WERI-Rb-1 (cell line): ENCODE measurements around the gene GALNT18.
A peak's percentile ranks its signal among the peaks of the same experiment; 100 is the strongest.

Experiments used
- DNase-seq: peaks from one replicate; pipeline ENCODE4 v3.0.0-alpha.2; 2020
- H3K27ac ChIP-seq: fragments of 250-450 bp; sonication (Bioruptor Pico); 2 replicates; pipeline ENCODE4 v1.5.1; 2020; ENCODE audit warnings: mild to moderate bottlenecking, moderate library complexity
- H3K27me3 ChIP-seq: fragments of 250-450 bp; sonication (Bioruptor Pico); 2 replicates; pipeline ENCODE4 v1.5.1; 2021; ENCODE audit warnings: mild to moderate bottlenecking, low read depth, moderate library complexity; ENCODE audit not compliant: insufficient read depth, severe bottlenecking
- H3K36me3 ChIP-seq: fragments of 250-450 bp; sonication (Bioruptor Pico); 2 replicates; pipeline ENCODE4 v1.5.1; 2020; ENCODE audit warnings: mild to moderate bottlenecking, moderate library complexity
- H3K4me3 ChIP-seq: 2 replicates; pipeline ENCODE4 v1.5.1; 2011; ENCODE audit warnings: low read depth, mild to moderate bottlenecking, control low read depth, low read length
- H3K9me3 ChIP-seq: fragments of 250-450 bp; sonication (Bioruptor Pico); 2 replicates; pipeline ENCODE4 v1.5.1; 2021; ENCODE audit warnings: mild to moderate bottlenecking, moderate library complexity; ENCODE audit not compliant: severe bottlenecking
- TF ChIP-seq, protein P1 (sequence below): IDR thresholded peaks from 2 replicates; pipeline ENCODE4 v1.5.1; 2011; ENCODE audit warnings: low read depth, mild to moderate bottlenecking, control low read depth, inconsistent platforms, low read length

GALNT18 gene

DNA sequence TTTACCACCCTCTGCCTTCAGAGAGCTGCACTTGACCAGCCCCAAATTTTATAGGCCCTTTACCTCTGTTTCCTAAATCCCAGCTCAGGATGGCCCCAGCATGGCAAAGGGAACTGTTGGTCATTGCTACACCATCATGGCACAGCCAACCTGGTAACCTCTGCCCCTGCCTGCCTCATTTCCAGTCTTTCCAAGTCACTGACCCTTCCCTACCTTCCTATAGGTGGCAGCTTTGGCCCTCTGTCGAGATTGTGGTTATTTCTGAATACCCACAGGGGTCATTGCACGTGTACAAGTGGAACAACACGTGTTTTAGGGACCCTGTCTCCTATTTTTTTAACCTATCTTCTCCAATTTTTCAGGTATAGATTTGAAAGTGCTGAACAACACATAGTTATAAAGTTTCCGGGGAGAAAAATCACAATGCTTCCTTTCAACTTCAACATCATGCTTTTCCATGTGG, 2.8 kb downstream of the GALNT18 start:
- Histone ChIP-seq H3K27me3 (peaks cover 22% of the 10 kb centered on the region), H3K36me3 (no peaks in the 10 kb centered on the region), H3K9me3 (no peaks in the 10 kb centered on the region), H3K27ac (no peak overlapping the region), H3K4me3 (no peak overlapping the region)
- DNase-seq = peak; percentile 33
- TF ChIP-seq, protein P1, sequence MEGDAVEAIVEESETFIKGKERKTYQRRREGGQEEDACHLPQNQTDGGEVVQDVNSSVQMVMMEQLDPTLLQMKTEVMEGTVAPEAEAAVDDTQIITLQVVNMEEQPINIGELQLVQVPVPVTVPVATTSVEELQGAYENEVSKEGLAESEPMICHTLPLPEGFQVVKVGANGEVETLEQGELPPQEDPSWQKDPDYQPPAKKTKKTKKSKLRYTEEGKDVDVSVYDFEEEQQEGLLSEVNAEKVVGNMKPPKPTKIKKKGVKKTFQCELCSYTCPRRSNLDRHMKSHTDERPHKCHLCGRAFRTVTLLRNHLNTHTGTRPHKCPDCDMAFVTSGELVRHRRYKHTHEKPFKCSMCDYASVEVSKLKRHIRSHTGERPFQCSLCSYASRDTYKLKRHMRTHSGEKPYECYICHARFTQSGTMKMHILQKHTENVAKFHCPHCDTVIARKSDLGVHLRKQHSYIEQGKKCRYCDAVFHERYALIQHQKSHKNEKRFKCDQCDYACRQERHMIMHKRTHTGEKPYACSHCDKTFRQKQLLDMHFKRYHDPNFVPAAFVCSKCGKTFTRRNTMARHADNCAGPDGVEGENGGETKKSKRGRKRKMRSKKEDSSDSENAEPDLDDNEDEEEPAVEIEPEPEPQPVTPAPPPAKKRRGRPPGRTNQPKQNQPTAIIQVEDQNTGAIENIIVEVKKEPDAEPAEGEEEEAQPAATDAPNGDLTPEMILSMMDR = peak; percentile 58

DNA sequence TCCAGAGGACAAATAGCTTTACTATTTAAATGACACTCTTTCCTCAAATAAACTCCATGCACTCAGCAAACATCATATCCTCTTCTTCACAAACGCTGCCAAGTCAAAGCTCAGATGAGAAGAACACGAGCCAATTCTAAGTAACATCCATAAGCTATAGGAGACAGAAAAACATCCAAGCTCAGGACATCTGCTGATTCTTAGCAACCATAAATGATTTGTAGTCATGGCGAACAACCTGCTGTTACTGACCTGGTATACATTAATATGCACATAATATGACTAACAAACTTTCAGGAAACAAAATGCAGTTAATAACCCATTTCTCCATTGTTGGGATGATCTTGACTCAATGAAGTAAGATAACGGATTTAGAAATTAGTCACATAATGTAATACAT, 6.7 kb downstream of the GALNT18 start:
- Histone ChIP-seq H3K9me3 (no peaks in the 10 kb centered on the region), H3K4me3 (no peak overlapping the region), H3K27ac (no peak overlapping the region), H3K27me3 (peaks cover 9% of the 10 kb centered on the region), H3K36me3 (no peaks in the 10 kb centered on the region)
- TF ChIP-seq, protein P1 = no peak
- DNase-seq = no peak

DNA sequence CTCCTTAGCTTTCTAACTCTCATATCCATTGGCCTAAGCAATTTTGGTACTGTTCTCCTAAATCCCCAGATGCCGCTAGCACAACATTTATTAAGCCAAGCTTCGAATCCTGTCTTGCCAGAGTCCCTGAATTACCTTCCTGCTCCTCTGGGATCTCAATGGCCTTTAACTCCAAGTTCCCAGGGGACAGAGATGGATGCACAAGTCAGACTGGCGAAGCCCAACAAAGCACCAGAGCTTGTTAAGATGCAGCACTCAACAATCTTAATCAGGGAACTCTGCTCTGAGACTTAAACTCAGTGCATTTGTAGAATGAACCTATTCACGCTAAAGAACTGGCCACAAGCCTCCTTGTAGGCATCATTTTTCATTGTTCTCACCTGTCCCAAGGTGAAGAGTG, 9.4 kb downstream of the GALNT18 start:
- no peaks in the 10 kb centered on the region for H3K9me3 ChIP-seq
- no peaks in the 10 kb centered on the region for H3K36me3 ChIP-seq
- no peaks in the 10 kb centered on the region for H3K27me3 ChIP-seq
- no peak overlapping the region for H3K4me3 ChIP-seq
- no peak overlapping the region for H3K27ac ChIP-seq
- no peak for DNase-seq
- TF ChIP-seq, protein P1 = no peak

DNA sequence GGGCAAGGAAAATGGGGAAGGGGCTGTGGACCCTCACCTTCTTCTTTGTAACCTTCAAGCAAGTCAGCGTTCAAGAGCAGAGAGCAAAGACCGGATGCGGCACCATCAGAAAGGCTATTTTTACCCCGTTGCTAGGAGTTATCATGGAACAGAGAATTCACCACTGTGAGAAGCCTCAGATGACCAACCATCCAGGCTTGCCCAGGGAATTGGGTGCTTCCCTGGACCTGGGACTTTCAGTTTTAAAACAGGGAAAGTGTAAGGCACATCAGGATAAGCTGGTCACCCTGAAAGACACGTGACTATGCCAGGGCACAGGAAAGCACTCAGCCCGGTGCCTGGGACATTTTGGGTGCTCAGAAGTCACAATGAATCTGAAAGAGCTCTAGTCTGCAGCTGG, 10.4 kb downstream of the GALNT18 start:
- Histone ChIP-seq H3K4me3 (no peak overlapping the region), H3K27me3 (no peaks in the 10 kb centered on the region), H3K27ac (no peak overlapping the region), H3K36me3 (no peaks in the 10 kb centered on the region), H3K9me3 (no peaks in the 10 kb centered on the region)
- TF ChIP-seq, protein P1 = no peak
- no peak for DNase-seq

DNA sequence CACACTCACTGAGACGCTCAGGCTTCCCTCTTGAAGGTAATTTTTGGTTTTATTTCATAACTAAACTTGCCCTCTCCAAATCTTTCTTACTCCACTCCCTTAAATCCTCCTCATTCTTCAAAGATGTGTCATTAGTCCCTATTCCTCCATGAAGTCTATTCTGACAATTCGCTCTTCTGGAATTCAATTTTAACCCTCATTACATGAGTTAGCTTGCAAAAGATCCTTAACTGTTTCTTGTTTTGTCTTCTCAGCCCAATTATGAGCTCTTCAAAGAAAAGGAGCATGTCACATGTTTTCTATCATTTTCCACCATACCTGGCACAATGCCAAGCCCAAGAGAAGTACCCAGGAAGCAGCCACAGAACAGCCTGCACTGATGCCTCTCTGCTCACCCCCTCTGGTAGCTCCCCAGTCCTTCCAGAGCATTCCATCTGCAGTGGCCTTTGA, 13.0 kb downstream of the GALNT18 start:
- Histone ChIP-seq H3K36me3 (no peaks in the 10 kb centered on the region), H3K4me3 (no peak overlapping the region), H3K27ac (no peak overlapping the region), H3K9me3 (no peaks in the 10 kb centered on the region), H3K27me3 (no peaks in the 10 kb centered on the region)
- TF ChIP-seq, protein P1 = no peak
- DNase-seq = no peak

DNA sequence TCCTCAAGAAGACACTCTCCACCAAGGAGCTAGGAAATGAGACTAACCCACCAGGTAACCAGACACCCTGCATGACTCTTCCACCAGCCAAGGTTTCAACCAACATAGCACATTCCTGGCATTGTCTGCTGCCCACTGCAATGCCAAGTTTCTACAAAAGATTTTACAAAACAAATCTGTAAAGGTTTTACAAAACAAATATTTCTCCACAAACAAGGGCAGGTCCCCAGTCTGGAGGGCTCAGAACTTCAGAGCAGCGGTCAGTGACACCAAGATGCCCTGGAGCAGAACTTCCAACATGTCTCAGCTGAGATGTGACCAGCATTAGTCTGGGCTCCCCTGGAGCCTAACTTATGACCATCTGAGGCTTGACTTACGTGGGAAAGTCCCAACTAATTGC, 14.0 kb downstream of the GALNT18 start:
- no peak for DNase-seq
- no peaks in the 10 kb centered on the region for H3K36me3 ChIP-seq
- no peaks in the 10 kb centered on the region for H3K9me3 ChIP-seq
- no peaks in the 10 kb centered on the region for H3K27me3 ChIP-seq
- TF ChIP-seq, protein P1 = no peak
- H3K27ac ChIP-seq = no peak overlapping the region
- no peak overlapping the region for H3K4me3 ChIP-seq
